HT-29 (cell line): ENCODE data around the gene GPC2. TPM values are rescaled to one million over a fixed set of nuclear protein-coding genes. Genes with fewer than 3 reads are reported as not detected.
"Not testable (repeated sequence)": the region's sequence is repeated elsewhere in the genome, so short reads cannot be mapped to it uniquely, and the experiment has no call there.

Source experiments
- DNase-seq: peaks from one replicate; pipeline ENCODE4 v3.0.0-alpha.2; 2015; ENCODE audit warnings: low spot score
- total RNA-seq: library from RNA; depleted of rRNA; stranded (reverse); fragments of >200 nt; shearing (Covaris generic); gene quantifications from 2 replicates; pipeline ENCODE4 v1.2.3, GENCODE V29; 2014

GPC2 gene
- total RNA-seq, 1 experiment from 2014 or later, result 4.2 TPM

DNA sequence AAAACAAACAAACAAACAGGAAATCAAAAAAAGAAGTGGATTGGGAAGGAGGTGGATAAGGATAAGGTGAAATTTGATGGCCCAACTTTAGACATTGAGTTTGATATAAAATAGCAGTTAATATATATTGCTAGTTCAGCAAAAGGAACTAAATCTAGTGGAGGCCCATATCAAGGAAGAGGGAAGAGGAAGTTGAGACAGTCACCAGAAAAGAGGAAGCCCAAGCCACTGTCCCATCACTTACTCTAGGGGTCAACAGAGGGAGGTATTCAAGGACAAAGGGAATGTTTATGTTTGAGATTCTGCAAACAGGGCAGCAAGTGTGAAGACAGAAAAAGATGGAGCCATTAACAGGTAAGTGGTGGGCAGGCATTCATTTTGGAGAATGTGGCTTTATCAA is 24.8 kb downstream of the GPC2 start:
- no peak for DNase-seq

DNA sequence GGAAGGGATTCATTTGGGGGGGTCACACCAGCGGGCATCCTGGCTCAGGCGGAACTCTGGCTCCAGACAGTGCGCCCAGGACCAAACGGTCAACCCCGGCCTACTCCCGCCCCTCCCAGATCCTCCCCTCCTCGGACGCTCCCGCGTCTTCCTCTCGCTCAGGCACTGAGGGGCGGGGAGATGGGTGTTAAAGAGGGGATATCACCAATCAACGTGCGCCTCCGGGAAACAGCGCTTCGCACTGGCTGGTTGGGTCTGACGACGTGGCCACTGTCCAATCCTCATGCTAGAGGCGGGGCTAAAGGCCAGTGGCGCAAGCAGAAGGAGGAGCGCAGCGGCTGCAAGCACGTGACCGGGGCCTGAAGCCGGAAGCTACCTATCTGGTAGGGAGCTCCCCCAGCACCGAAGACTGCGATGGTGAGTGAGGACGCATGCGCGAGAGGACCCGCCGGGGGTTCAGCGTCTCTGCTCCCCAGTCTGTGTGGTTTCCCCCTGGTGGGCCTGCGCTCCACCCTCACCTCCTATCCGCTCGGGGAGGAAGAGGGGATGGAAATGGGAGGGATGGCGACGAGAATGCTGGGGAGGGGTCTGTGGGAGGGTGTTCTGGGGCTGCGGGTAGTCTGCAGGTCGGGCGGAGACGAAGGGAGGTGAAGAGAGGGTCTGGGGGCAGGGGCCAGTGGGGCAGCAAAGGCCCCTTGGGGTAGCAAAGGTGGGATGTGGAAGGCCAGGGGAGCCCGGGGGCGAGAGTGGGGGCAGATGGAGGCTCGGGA is 28.4 kb downstream of the GPC2 start, which contains the start of gene LAMTOR4:
Gene LAMTOR4 (plus strand): TSS at position 360 of the 770 bp plus-strand sequence. CDS start 55 bp downstream, at position 415.
- DNase-seq, result peak; percentile 100

DNA sequence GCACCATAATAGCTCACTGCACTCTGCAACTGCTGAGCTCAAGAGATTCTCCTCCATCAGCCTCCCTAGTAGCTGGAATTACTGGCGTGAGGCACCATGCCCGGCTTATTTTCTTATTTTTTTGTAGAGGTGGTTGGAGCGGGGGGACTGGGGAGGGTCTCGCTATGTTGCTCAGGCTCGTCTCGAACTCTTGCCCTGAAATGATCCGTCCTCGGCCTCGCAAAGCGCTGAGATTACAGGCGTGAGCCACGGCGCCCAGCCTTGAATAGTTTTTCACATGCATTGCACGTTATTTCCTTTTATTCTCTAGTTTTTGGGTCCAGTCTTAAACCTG is 29.0 kb downstream of the GPC2 start:
- no peak for DNase-seq

DNA sequence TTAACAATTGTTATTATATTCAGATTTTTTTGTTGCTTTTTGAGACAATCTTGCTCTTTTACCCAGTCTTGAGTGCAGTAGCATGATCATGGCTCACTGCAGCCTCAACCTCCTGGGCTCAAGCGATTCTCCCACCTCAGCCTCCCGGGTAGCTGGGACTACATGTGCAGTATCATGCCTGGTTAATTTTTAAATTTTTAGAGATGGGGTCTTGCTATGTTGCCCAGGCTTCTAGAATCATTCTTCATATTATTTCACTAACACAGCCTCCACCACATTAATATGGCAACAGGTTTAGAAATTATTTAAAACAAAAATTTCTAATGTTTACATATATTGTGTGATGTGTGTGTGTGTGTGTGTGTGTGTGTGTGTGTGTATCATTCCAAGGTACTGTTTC is 29.9 kb downstream of the GPC2 start:
- no peak for DNase-seq

DNA sequence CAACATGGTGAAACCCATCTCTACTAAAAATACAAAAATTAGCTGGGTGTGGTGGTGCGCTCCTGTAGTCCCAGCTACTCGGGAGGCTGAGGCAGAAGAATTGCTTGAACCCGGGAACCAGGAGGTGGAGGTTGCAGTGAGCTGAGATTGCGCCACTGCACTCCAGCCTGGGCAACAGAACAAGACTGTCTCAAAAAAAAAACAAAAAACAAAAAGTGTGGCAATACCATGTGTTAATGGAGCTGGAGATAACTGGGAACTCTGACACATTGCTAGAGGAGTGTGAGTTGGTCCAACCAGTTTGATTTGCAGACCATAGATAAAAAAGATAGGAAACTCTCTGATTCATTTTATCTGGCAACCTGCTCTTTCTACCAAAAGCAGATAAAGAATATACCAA is 30.8 kb downstream of the GPC2 start:
- not testable (repeated sequence) for DNase-seq

DNA sequence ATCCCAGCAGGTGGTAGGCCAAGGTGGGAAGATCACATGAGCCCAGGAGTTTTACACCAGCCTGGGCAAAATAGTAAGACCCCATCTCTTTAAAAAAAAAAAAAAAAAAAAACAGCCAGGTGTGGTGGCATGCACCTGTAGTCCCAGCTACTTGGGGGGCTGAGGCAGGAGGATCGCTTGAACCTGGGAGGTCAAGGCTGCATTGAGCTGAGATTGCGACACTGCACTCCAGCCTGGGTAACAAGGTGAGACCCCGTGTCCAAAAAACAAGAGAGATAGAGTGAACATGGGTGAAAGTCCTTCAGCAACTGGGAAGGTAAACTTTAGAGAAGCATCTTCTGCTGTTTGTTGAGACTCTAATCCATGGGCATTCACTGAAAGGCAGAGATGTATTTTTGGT is 34.7 kb downstream of the GPC2 start:
- no peak for DNase-seq

DNA sequence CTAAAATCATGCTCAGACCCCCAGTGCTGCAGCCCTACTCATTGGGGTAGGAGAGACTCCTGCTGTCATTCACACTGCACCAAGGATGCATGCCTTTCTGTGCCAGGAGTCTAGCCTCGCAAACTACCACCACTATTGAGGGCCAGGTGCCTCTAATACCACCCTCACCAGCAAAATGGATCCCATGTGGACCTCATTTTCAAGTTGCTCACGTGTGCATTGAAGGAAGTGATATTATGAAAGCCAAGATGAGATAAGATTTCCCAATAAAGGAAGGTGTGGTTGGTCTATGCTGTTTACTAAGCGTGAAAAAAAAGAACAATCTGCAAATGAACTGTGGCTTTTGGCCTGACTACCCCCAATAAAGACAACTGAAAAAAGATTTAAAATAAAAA is 35.6 kb downstream of the GPC2 start:
- DNase-seq, result no peak

DNA sequence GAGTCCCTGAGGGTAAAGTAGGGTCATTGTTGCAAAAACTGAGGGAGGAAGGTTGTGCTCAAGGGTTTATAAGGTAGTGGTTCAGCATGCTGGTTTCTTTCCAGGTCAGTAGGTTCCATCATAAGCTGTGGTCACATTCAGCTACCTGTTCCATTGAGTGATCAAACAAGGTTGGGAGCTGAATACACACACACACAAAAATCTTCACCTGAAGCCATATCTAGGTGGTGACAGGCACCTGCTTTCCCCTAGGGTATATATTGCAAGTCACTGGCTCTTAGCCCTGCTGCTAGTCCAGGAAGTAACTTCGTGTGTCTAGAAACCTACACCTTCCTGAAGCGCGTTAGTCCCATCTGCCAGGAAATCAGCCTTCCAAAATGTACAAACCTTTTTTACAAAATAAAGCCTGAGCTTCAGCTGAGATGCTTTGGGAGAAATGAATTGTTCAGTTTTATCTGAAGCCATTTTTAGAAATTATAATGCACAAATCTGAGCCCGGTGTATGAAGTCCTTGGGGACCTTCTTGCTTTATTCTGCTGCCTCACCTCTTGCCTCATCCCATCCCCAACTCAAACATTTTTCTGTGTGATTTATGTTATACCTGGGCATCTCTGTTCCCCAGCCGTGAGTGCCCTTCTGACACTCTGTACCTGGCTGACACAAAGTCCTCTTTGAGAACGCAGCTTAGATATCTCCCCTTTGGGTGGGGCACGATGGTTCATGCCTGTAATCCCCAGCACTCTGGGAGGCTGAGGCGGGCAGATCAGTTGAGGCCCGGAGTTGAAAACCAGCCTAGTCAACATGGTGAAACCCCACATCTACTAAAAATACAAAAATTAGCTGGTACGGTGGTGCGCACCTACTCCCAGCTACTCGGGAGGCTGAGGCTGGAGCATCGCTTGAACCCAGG is 39.1 kb downstream of the GPC2 start:
- no peak for DNase-seq

DNA sequence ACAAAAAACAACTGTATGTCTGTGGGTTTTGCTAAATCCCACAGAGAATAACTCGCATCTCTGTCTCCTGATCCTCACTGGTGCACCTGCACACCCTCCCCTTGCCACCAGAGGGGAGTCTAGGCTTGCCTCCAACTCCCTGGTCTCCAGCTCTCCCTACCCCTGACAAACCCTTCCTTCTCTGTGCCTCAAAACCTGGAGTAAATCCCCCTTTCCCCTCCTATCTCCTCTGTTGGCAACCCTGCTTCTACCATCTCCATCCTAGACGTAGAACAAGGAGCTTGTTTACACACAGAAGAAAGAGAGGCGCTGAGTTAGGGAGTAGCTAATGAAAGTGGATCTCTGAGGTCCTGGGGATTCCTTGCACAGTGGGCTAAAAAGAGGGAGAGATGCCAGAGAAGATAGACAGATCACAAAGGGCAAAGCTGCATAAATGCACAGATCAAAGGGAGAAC is 44.5 kb downstream of the GPC2 start:
- DNase-seq, result peak; percentile 85

DNA sequence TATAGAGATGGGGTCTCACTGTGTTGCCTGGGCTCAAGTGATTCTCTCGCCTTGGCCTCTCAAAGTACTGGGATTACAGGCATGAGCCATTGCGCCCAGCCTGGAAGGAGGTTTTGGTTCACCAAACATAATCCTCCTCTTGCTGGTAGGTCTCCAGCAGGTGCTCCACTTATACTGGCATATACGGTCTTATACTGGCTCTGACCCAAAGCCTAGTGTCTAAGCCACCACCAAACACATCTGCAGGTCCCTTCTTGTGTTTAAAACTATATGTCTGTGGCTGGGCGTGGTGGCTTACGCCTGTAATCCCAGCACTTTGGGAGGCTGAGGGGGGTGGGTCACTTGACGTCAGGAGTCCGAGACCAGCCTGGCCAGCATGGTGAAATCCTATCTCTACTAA is 45.1 kb downstream of the GPC2 start:
- no peak for DNase-seq

DNA sequence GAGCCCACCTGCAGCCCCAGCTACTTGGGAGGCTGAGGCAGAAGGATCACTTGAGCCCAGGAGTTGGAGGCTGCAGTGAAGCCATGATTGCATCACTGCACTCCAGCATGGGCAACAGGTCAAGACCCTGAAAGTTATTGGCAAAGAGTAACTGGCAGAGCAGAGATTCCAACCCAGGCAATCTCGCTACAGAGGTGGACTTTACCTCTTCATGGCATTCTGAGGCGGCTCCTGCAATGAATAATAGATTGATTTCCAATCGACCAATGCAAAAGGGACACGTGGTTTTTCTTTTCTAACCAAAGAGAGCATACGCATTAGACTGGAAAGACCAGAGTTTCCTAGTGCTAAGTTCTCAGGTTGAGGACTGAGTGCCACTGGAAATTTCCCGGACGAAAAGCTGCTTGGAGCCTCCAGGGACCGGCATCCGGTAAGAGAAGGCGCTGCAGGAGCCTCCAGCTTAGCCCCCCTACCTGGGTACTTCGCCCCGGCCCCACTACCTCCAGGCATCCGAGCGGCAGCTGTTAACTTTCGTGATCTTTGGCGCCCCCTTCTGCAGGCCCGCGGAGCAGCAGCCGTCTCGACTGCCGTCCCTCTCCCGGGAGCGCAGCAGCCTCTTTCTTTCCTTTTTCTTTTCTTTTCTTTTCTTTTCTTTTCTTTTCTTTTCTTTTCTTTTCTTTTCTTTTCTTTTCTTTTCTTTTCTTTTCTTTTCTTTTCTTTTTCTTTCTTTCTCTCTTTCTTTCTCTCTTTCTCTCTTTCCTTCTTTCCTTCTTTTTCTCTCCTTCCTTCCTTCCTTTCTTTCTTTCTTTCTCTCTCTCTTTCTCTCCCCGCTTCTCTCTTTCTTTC is 46.4 kb downstream of the GPC2 start:
- peak; percentile 81 for DNase-seq

DNA sequence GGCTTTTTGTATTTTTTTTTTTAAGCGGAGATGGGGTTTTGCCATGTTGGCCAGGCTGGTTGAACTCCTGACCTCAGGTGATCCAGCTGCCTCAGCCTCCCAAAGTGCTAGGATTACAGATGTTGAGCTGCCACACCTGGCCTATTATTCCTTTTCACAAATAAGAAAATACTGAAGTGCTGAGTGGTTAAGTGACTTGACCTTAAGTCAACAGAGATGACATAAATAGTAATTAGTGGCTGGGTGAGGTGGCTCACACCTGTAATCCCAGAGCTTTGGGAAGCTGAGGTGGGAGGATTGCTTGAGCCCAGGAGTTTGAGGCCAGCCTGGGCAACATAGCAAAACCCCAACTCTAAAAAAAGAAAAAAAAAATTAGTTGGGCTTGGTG is 47.0 kb downstream of the GPC2 start:
- DNase-seq, result not testable (repeated sequence)

DNA sequence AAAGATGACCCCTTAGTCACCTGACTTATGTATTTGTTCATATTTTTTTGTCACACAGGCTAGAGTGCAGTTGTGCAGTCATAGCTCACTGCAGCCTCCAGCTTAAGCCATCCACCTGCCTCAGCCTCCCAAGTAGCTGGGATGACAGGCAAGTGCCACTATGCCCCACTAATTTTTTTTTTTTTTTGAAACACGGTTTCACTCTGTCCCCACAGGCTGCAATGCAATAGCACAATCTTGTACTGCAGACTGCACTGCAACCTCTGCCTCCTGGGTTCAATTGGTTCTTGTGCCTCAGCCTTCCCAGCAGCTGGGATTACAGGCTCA is 48.6 kb downstream of the GPC2 start:
- DNase-seq, result no peak

DNA sequence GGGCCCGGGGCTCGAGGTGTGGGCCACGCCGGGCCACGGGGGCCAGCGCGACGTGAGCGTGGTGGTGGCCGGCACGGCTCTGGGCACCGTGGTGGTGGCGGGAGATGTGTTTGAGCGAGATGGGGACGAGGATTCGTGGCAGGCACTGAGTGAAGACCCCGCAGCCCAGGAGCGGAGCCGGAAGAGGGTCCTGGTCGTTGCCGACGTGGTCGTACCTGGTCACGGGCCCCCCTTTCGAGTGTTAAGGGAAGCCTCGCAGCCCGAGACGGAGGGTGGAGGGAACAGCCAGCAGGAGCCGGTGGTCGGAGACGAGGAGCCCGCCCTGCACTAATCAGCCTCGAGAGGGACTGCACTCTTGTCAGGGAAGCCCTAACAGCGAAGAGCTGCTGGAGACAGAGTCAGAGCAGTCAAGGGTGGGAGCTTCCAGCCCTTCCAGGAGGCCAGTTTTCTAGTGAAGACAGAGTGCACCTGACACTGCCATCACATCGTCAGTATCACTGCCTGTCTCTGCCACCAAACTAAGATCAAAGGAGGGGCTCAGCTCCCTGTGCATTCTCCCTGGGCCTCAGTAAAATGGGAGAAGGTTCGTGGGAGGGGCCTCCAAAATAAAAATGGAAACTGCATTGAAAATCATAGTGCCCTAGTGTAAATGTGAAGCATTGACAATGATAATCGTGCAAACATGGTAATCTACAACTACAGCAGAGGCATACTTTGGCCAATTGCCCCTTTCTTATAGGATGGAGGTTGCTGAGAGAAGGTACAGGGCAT is 49.1 kb downstream of the GPC2 start:
- peak; percentile 22 for DNase-seq

DNA sequence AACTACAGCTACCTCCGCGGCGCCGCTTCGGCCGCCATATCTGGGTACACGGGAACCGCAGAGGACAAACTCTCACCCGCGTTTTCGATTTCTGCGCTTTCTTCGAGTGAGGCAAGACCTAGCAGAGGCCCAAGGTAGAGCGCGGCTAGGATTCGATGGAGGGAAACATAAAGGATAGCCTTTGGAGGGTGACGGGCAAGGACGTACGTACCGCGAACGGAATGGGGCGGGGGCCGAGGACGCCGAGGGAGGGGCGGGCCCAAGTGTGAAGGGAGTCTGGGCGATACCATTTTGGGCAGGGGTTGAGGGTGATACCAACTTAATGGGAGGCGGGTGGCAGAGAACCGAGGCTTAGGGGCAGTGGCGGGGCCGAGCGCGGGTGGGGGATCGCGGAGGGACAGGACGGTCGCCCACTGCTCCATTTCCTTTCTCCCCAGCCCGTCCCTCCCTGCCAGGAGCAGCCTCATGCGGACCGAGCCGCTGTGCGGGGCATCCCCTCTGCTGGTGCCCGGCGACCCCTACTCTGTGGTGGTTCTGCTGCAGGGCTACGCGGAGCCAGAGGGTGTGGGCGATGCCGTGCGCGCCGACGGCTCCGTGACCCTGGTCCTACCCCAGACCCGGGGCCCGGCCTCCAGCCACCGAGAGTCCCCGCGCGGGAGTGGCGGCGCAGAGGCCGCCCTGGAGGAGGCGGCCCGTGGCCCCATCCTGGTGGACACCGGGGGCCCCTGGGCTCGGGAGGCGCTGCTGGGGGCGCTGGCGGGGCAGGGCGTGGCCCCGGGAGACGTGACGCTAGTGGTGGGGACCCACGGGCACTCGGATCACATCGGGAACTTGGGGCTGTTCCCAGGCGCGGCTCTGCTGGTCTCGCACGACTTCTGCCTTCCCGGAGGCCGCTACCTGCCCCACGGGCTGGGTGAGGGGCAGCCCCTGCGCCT is 50.0 kb downstream of the GPC2 start, which contains the start of gene MBLAC1:
Gene MBLAC1 (plus strand): TSS at position 37 of the 935 bp plus-strand sequence. CDS start 429 bp downstream, at position 466.
- peak; percentile 96 for DNase-seq

DNA sequence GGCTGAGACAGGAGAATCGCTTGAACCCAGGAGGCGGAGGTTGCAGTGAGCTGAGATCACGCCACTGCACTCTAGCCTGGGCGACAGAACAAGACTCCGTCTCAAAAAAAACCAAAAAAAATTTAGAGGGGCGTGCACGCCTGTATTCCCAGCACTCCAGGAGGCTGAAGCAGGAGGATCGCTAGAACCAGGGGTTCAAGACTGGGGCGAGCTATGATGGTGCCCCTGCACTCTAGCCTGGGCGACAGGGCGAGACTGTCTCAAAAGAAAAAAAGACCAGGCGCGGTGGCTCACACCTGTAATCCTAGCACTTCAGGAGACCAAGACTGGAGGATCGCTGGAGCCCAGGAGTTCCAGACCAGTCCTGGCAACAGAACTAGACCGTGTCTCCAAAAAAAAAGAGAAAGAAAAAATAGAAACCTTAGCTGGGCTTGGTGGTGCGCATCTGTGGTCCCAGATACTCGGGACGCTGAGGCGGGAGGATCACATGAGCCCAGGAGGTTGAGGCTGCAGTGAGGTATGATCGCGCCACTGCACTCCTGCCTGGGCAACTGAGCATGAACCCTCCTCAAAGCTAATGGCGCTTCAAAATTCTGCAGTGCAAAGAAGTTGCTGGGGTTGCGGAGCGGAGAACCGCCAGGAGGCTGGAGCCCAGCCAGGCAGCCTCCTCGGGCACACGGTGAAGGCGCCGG is 50.8 kb downstream of the GPC2 start:
- DNase-seq, result no peak

DNA sequence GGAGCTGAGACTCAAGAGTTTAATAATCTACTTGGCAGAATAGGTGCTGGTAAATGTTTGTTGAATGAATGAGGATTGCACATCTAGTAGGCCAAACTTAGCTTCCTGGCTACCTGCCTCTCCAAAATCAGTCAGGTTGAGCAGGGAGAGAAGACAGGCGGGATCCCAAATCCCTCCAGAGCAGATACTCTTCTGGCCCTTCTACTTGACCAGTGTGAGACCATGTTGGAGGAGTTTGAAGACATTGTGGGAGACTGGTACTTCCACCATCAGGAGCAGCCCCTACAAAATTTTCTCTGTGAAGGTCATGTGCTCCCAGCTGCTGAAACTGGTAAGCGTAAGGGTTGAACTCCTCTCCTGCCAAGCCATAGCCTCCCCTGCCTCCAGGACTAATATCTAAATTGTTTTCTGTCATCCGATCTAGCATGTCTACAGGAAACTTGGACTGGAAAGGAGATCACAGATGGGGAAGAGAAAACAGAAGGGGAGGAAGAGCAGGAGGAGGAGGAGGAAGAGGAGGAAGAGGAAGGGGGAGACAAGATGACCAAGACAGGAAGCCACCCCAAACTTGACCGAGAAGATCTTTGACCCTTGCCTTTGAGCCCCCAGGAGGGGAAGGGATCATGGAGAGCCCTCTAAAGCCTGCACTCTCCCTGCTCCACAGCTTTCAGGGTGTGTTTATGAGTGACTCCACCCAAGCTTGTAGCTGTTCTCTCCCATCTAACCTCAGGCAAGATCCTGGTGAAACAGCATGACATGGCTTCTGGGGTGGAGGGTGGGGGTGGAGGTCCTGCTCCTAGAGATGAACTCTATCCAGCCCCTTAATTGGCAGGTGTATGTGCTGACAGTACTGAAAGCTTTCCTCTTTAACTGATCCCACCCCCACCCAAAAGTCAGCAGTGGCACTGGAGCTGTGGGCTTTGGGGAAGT is 52.6 kb downstream of the GPC2 start:
- DNase-seq, result peak; percentile 26

DNA sequence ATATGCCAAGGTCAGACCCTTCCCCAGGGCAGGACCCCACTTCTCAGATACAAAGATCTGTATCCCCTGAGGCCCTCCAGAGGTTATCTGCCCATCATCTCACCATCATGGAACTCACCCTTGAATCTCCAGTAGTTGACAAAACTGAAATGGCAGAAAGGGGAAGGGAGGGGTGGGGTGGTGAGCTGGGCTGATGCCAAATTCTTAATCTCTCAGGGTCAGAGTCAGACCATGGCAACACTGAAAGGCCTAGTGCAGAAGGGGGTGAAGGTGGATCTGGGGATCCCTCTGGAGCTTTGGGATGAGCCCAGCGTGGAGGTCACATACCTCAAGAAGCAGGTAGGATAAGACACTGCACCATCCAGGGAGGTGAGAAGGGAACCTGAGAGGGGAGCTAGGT is 54.6 kb downstream of the GPC2 start:
- DNase-seq, result no peak
